Measurements from ENCODE around the gene PIK3R1.

The PIK3R1 gene

DNA sequence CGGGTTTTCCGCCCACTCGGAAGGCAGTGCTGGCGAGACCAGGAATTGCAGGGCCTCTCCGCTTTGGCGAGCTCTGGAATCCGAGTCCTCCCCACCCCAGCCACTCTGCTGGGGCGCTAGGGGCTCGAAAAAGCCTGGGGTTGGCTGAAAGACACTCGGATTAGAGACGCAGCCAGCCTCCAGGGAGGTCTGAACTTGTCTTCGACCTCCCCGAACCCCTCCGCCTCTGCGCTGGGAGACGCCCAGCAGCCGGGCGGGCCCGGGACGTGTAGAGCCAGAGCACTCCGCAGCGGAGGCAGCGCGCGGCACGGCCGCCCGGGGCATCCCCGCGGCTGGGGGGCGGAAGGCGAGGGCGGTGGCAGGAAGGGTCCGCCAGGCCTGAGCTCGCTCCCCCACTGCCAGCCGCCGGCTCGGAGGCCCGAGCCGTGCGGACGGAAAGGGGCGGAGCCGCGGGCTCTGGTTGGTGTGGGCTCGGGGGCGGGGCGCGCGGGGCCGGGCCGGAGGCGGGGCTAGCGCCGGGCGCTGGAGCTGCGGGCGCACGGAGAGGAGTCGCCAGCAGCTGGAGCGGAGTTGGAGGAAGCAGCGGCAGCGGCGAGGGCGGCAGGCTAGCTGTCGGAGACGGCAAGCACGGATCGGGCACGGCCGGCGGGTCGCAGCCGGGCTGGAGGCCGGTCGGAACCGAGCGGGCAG is at the start of gene PIK3R1:
TSS of gene PIK3R1 (plus strand) at position 549 of the 690 bp plus-strand sequence. CDS start 10,920 bp downstream, outside the sequence.
- Mint-ChIP-seq H3K27ac (peak within 1 kb of the TSS; percentile 85), H3K36me3 (peaks cover 17% of the 10 kb centered on the region), H3K4me1 (peaks cover 30% of the 10 kb centered on the region), H3K4me3 (peak within 1 kb of the TSS; percentile 83), H3K9me3 (peaks cover 7% of the 10 kb centered on the region)
- DNase-seq (ENCODE audit: low spot score in 2 of 2) (peak; percentile 93 to 95), ATAC-seq (peak; percentile 90)

DNA sequence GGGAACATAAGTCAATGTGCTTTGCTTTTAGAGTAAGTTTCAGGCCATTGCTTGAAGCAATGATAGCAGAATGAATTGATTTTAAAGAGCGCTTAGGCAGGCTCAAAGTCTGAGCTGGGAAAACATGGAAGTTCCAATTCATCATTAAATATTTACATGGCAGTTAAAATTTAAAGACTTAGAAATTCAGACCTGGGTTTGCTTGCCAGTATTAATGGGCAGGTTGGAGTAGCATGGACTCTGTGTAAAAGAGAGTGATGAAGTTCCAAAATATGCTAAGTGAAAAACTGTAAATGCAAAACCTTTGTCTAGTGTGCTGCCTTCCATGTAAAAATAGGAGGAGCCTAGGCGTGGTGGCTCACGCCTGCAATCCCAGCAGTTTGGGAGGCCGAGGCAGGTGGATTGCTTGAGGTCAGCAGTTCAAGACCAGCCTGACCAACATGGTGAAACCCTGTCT is 48.3 kb upstream of the PIK3R1 start:
- no peaks in the 10 kb centered on the region for H3K9me3 Mint-ChIP-seq
- DNase-seq (ENCODE audit: low spot score in 2 of 2) (no peak), ATAC-seq (no peak)
- no peaks in the 10 kb centered on the region for H3K36me3 Mint-ChIP-seq
- H3K4me3 Mint-ChIP-seq, result no peak overlapping the region
- no peaks in the 10 kb centered on the region for H3K4me1 Mint-ChIP-seq
- H3K27ac Mint-ChIP-seq, result no peak overlapping the region

GRCh38 chr5:68169903-68170302 is 45.7 kb upstream of the PIK3R1 start:
- no peaks in the 10 kb centered on the region for H3K9me3 Mint-ChIP-seq
- H3K27ac Mint-ChIP-seq, result no peak overlapping the region
- DNase-seq (ENCODE audit: low spot score in 2 of 2) (no peak), ATAC-seq (no peak)
- H3K4me1 Mint-ChIP-seq, result no peaks in the 10 kb centered on the region
- H3K36me3 Mint-ChIP-seq, result no peaks in the 10 kb centered on the region
- no peak overlapping the region for H3K4me3 Mint-ChIP-seq

GRCh38 chr5:68170826-68171558 is 44.6 kb upstream of the PIK3R1 start:
- ATAC-seq, result no peak
- Mint-ChIP-seq H3K36me3 (no peaks in the 10 kb centered on the region), H3K9me3 (no peaks in the 10 kb centered on the region), H3K27ac (no peak overlapping the region), H3K4me3 (no peak overlapping the region), H3K4me1 (no peaks in the 10 kb centered on the region)
- DNase-seq (ENCODE audit: low spot score in 2 of 2), result no peak

DNA sequence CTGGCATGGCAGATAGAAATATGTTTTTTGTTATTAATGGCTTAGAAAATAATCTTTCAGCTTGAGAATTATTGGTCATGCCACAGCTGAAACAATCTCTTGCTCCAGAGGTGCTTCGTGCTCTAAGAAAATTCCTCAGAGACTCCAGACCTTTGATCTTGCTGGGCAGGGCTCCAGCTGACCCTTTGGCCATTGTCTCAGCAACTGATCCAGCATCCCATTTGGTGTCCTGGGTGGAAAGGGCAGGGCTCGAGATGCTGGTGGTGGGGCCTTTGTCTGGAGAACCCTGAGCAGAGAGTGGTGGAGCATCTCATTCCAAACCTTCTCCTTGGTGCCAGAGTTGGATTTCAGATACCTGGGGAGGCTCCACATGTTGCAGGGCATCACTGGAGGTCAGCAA is 43.2 kb upstream of the PIK3R1 start:
- DNase-seq (ENCODE audit: low spot score in 2 of 2), result no peak
- ATAC-seq, result no peak
- Mint-ChIP-seq H3K27ac (no peak overlapping the region), H3K36me3 (no peaks in the 10 kb centered on the region), H3K9me3 (no peaks in the 10 kb centered on the region), H3K4me3 (no peak overlapping the region), H3K4me1 (no peaks in the 10 kb centered on the region)

- no peaks in the 10 kb centered on the region for H3K4me1 Mint-ChIP-seq
- H3K4me3 Mint-ChIP-seq, result no peak overlapping the region
- H3K36me3 Mint-ChIP-seq, result no peaks in the 10 kb centered on the region
- no peak for DNase-seq (ENCODE audit: low spot score in 2 of 2)
- no peak overlapping the region for H3K27ac Mint-ChIP-seq
- ATAC-seq, result no peak
- no peaks in the 10 kb centered on the region for H3K9me3 Mint-ChIP-seq
Measured at GRCh38 chr5:68173007-68173406, 42.5 kb upstream of the PIK3R1 start.

GRCh38 chr5:68176253-68176652 is 39.3 kb upstream of the PIK3R1 start:
- DNase-seq (ENCODE audit: low spot score in 2 of 2), result no peak
- no peak overlapping the region for H3K27ac Mint-ChIP-seq
- H3K4me1 Mint-ChIP-seq, result no peaks in the 10 kb centered on the region
- H3K9me3 Mint-ChIP-seq, result no peaks in the 10 kb centered on the region
- no peak for ATAC-seq
- H3K4me3 Mint-ChIP-seq, result no peak overlapping the region
- H3K36me3 Mint-ChIP-seq, result no peaks in the 10 kb centered on the region

- Mint-ChIP-seq H3K4me3 (no peak overlapping the region), H3K27ac (no peak overlapping the region), H3K9me3 (no peaks in the 10 kb centered on the region), H3K4me1 (no peaks in the 10 kb centered on the region), H3K36me3 (no peaks in the 10 kb centered on the region)
- DNase-seq (ENCODE audit: low spot score in 2 of 2), result no peak
- peak; percentile 72 for ATAC-seq
Measured at GRCh38 chr5:68176802-68177479, 38.6 kb upstream of the PIK3R1 start.

DNA sequence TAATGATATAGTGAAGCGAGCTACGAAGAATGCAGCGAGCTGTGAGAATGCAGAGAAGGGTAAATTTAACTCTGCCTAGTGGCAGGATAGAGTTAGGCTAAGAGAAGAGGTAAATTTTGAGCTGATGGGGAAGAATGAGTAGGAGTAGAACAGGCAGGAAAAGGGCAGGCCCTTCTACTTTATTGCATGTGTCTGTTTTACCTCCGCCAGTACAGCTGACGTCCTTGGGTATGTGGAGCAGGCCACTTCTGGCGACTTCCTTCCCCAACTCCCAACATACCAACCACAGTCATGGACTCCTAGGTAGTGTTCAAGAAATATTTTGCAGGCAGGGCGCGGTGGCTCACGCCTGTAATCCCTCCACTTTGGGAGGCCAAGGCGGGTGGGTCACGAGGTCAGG is 37.9 kb upstream of the PIK3R1 start:
- H3K36me3 Mint-ChIP-seq, result no peaks in the 10 kb centered on the region
- DNase-seq (ENCODE audit: low spot score in 2 of 2) (no peak), ATAC-seq (no peak)
- no peaks in the 10 kb centered on the region for H3K4me1 Mint-ChIP-seq
- H3K27ac Mint-ChIP-seq, result no peak overlapping the region
- no peaks in the 10 kb centered on the region for H3K9me3 Mint-ChIP-seq
- no peak overlapping the region for H3K4me3 Mint-ChIP-seq

- Mint-ChIP-seq H3K27ac (no peak overlapping the region), H3K4me1 (no peaks in the 10 kb centered on the region), H3K36me3 (no peaks in the 10 kb centered on the region), H3K9me3 (no peaks in the 10 kb centered on the region), H3K4me3 (no peak overlapping the region)
- no peak for DNase-seq (ENCODE audit: low spot score in 2 of 2)
- peak; percentile 82 for ATAC-seq
Measured at GRCh38 chr5:68178579-68178978, 37.0 kb upstream of the PIK3R1 start.

DNA sequence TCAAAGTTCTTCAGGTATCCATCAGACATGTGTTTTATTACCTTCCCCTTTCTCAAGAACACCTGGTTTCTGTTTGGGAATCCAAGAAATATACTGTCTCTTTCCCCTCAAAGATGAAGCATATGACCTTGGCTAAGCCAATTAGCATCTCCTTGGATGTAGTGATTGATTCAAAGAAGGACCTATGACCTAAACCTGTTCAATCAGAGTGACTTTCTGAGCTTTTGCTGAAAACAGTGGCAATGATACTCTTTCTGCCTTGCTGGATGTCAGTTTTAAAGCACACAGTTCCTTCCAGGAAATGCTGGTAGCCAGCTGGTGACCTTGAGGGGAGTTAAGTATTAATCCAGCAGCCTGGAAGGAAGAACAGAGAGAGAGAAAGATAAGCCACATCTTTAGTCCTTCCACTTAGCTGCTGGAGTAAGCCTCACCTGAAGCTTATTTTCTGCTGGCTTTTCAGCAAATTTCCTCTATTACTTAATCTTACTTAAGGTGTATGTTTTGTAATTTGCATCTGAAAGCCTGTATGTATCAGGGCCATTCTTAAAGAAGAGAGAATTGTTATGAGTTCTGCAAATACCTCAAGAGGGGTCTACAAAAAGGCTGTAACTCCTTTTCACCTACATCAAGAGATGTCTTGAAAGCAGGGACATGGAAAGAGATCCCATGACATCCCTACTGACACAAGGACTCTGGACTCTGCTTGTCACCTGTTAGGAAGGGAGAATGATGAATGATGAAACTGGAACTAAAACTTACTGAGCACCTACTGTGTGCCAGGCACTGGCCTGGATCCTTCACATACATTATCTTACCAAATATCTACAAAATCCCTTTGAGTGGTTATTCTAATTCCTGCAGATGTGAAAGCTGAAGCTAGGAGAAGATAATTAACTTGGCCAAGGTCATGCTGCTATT is 35.2 kb upstream of the PIK3R1 start:
- H3K4me3 Mint-ChIP-seq, result no peak overlapping the region
- no peaks in the 10 kb centered on the region for H3K4me1 Mint-ChIP-seq
- DNase-seq (ENCODE audit: low spot score in 2 of 2) (no peak), ATAC-seq (no peak)
- no peak overlapping the region for H3K27ac Mint-ChIP-seq
- H3K36me3 Mint-ChIP-seq, result no peaks in the 10 kb centered on the region
- no peaks in the 10 kb centered on the region for H3K9me3 Mint-ChIP-seq

DNA sequence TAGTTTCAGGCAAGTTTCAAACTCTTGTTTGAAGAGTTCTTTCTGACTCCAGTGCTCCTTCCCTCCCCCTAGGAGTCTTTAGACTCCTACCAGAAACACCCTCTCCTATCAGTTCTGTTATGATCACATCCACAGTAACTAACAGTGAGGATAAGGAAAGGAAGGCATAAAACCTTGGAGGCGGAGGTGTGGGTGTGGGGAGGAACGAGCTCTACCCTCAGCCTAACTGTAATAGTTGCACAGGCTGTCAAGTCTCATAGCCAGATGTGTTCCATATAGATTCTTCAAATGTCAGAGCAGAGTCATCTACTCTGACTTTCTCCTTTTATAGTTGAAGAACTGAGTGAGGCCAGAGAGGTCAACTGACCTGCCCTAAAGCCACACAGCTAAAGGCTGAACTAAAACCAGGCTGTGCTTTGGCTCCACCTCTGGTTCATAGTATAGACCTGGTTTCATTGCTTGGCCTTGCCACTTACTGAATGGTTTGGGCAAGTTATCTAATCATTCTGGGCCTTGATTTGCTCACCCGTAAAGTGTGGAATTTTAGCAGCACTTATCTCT is 34.4 kb upstream of the PIK3R1 start:
- no peaks in the 10 kb centered on the region for H3K36me3 Mint-ChIP-seq
- no peak for ATAC-seq
- H3K4me1 Mint-ChIP-seq, result no peaks in the 10 kb centered on the region
- H3K4me3 Mint-ChIP-seq, result no peak overlapping the region
- H3K9me3 Mint-ChIP-seq, result no peaks in the 10 kb centered on the region
- no peak overlapping the region for H3K27ac Mint-ChIP-seq
- no peak for DNase-seq (ENCODE audit: low spot score in 2 of 2)

GRCh38 chr5:68182094-68182493 is 33.5 kb upstream of the PIK3R1 start:
- ATAC-seq (no peak), DNase-seq (ENCODE audit: low spot score in 2 of 2) (no peak)
- H3K36me3 Mint-ChIP-seq, result no peaks in the 10 kb centered on the region
- no peaks in the 10 kb centered on the region for H3K4me1 Mint-ChIP-seq
- H3K4me3 Mint-ChIP-seq, result no peak overlapping the region
- no peaks in the 10 kb centered on the region for H3K9me3 Mint-ChIP-seq
- H3K27ac Mint-ChIP-seq, result no peak overlapping the region

GRCh38 chr5:68182534-68182933 is 33.0 kb upstream of the PIK3R1 start:
- Mint-ChIP-seq H3K27ac (no peak overlapping the region), H3K4me3 (no peak overlapping the region), H3K9me3 (no peaks in the 10 kb centered on the region), H3K36me3 (no peaks in the 10 kb centered on the region), H3K4me1 (no peaks in the 10 kb centered on the region)
- no peak for DNase-seq (ENCODE audit: low spot score in 2 of 2)
- ATAC-seq, result no peak

Measured in stimulated activated effector memory CD8-positive, alpha-beta T cell treated with anti-CD3 and anti-CD28 coated beads, Interleukin-12 subunit alpha, Interleukin-12 subunit beta, amount 100 ng/mL, for 72 hours (primary cell).